Psoas muscle (tissue), 8 donors: ENCODE data around the gene MCTP2. TPM values are rescaled to one million over a fixed set of nuclear protein-coding genes. Genes with fewer than 3 reads are reported as not detected.

ENCODE experiments used
- ATAC-seq, 4 donors: fragments of 200-7000 bp; cut with Tn5 transposase; one replicate each; pipeline ENCODE4 v1.9.1; 2020; ENCODE audit warnings: moderate library complexity in 3 of 4, mild to moderate bottlenecking in 2 of 4
- DNase-seq, 2 donors: peaks; one replicate each; pipeline ENCODE4 v3.0.0-alpha.2; 2020
- H3K27ac ChIP-seq: fragments of 200-600 bp; one replicate; pipeline ENCODE4 v1.8.0; 2022
- H3K27me3 ChIP-seq, 3 donors: fragments of 200-600 bp in 1 of 3; one replicate each; pipeline versions ENCODE4 v1.6.1 to v1.8.0; 2013 to 2022; ENCODE audit warnings: low read length in 2 of 3, mild to moderate bottlenecking in 2 of 3, moderate library complexity in 1 of 3; ENCODE audit not compliant: insufficient read depth in 3 of 3
- H3K36me3 ChIP-seq, 2 donors: fragments of 200-600 bp in 1 of 2; one replicate each; pipeline versions ENCODE4 v1.6.1 to v1.8.0; 2013 to 2022; ENCODE audit warnings: low read depth in 1 of 2, mild to moderate bottlenecking in 1 of 2, moderate library complexity in 1 of 2; ENCODE audit not compliant: insufficient read depth in 1 of 2
- H3K4me1 ChIP-seq: fragments of 200-600 bp; one replicate; pipeline ENCODE4 v1.8.0; 2022
- H3K4me3 ChIP-seq: fragments of 200-600 bp; one replicate; pipeline ENCODE4 v1.8.0; 2022; ENCODE audit warnings: mild to moderate bottlenecking
- H3K9me3 ChIP-seq: fragments of 200-600 bp; one replicate; pipeline ENCODE4 v1.8.0; 2022
- WGBS, 3 donors: extraction: QIAGEN DNeasy Blood & Tissue Kit; methylation state at CpG; one replicate each; pipeline versions ENCODE4 v1.1.6 to v1.1.7; 2013; 5-methylcytosine and 5-hydroxymethylcytosine counted together
- intact Hi-C, 2 donors: fragments of 100-400 bp; cut with DNase I; formaldehyde crosslinking; loops; one replicate each; pipeline versions ENCODE4 v1.11.0 to v1.14.2; 2022
- polyA plus RNA-seq, 3 donors: library from polyadenylated mRNA; stranded (reverse); fragments of 200-250 nt; gene quantifications; one replicate each; pipeline ENCODE4 v1.2.3, GENCODE V29; 2013
- total RNA-seq, 4 donors: library from RNA; stranded (reverse); fragmentation: NEBNext Ultra II Directional in 2 of 4; extraction: Animal tissue kit (Norgen Biotek cat#: 25700) in 2 of 4; gene quantifications; one replicate each; pipeline versions ENCODE4 v1.2.1 to v1.2.4, GENCODE V29; 2021 to 2023
- TF ChIP-seq, protein P1 (sequence below): fragments of 200-600 bp; IDR thresholded peaks from one replicate; pipeline ENCODE4 v1.8.0; 2022; ENCODE audit warnings: antibody characterized with exemption
- donor health status: healthy with polysubstance abuse.
- donor health status: DM: no; HTN: no; CAD: no; lungs with moderate emphysema.
- donor health status: Bipolar disorder and iron deficiency.
- donor health status: healthy.
- donor health status: DM: yes; HTN: yes; CAD: no.
- donor health status: DM: no; HTN: no; CAD: no.
- donor health status: DM: no; HTN: no; CAD: no.
- donor health status: DM: yes; HTN: yes; CAD: no.

MCTP2 gene
- total and polyA plus RNA-seq, 7 donors = 0.01 to 1.1 (median 0.33) TPM; not detected in 1

DNA sequence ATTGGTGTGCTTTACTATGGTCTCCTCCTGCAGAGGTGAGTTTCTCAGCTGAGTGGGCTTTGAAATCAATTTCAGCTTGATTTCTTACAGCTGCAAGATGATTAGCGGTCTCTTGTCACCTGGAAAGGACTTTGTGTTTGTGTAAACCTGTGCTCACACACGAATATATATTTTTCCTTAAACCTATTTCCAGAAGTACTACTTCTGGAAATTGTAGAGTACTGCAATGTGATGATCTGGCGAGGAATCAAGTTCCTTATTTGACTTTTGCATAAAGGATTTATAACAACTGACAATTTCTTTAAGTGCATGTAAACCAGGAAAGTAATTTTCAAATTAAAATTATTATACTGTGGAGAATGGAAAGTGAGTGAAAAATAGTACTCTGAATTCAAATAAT is 2.1 kb downstream of the MCTP2 start:
- no peaks in the 10 kb centered on the region for H3K36me3 ChIP-seq
- no peak overlapping the region for H3K27ac ChIP-seq
- ATAC-seq (no peak), DNase-seq (no peak)
- no peaks in the 10 kb centered on the region for H3K9me3 ChIP-seq
- WGBS, 3 donors = 74 to 78% (median 77%) methylated on average over 3 of the region's 3 CpGs
- peaks cover 0 to 29% (median 6%) of the 10 kb centered on the region in 3 donors for H3K27me3 ChIP-seq
- H3K4me3 ChIP-seq = no peak overlapping the region
- H3K4me1 ChIP-seq = no peaks in the 10 kb centered on the region
- intact Hi-C loops = no loop called here
- TF ChIP-seq, protein P1, sequence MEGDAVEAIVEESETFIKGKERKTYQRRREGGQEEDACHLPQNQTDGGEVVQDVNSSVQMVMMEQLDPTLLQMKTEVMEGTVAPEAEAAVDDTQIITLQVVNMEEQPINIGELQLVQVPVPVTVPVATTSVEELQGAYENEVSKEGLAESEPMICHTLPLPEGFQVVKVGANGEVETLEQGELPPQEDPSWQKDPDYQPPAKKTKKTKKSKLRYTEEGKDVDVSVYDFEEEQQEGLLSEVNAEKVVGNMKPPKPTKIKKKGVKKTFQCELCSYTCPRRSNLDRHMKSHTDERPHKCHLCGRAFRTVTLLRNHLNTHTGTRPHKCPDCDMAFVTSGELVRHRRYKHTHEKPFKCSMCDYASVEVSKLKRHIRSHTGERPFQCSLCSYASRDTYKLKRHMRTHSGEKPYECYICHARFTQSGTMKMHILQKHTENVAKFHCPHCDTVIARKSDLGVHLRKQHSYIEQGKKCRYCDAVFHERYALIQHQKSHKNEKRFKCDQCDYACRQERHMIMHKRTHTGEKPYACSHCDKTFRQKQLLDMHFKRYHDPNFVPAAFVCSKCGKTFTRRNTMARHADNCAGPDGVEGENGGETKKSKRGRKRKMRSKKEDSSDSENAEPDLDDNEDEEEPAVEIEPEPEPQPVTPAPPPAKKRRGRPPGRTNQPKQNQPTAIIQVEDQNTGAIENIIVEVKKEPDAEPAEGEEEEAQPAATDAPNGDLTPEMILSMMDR = no peak

DNA sequence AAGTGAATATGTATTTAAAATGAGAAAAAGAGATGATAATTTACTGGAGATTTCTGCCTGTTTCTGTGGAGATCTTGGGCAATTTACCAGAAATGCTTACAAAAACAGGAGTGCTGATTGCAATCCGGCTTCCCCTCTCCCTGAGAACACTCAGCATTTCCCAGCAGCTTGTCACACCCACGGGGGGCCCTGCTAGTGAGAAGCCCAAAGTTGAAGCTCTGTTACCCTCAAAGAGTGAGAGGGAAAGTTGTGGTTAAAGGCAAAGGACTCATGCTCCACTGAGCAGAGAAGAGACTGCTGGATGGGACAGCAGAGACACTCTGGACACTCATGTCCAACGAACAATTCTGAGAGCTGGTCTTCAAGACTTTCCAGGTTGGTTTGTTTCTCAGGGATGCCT is 2.9 kb downstream of the MCTP2 start:
- peaks cover 0 to 29% (median 6%) of the 10 kb centered on the region in 3 donors for H3K27me3 ChIP-seq
- intact Hi-C loops = no loop called here
- no peaks in the 10 kb centered on the region for H3K36me3 ChIP-seq
- no peak overlapping the region for H3K4me3 ChIP-seq
- TF ChIP-seq, protein P1 = no peak
- WGBS, 3 donors = 38 to 46% (median 39%) methylated on average over 3 of the region's 3 CpGs
- no peak overlapping the region for H3K27ac ChIP-seq
- no peaks in the 10 kb centered on the region for H3K4me1 ChIP-seq
- ATAC-seq (no peak), DNase-seq (no peak)
- H3K9me3 ChIP-seq = no peaks in the 10 kb centered on the region

DNA sequence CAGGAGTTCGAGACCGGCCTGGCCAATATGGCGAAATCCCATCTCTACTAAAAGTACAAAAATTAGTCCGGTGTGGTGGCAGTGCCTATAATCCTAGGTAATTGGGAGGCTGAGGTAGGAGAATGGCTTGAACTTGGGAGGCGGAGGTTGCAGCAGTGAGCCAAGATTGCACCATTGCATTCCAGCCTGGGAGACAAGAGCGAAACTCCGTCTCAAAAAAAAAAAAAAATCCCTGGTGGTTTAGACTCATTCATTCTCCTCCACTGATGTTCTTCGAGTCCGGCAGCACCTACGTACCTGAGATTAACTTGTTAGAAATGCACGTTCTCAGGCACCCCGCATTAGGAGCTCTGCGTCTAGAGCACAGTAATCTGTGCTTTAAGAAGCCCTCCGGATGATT is 3.7 kb downstream of the MCTP2 start:
- no peak for ATAC-seq
- TF ChIP-seq, protein P1 = no peak
- Histone ChIP-seq H3K9me3 (no peaks in the 10 kb centered on the region), H3K4me1 (no peaks in the 10 kb centered on the region), H3K27ac (no peak overlapping the region), H3K4me3 (no peak overlapping the region), H3K27me3 (peaks cover 0 to 22% (median 2%) of the 10 kb centered on the region in 3 donors), H3K36me3 (no peaks in the 10 kb centered on the region)
- WGBS, 3 donors = 94 to 96% (median 95%) methylated on average over 14 of the region's 14 CpGs
- DNase-seq = no peak
- intact Hi-C loops = no loop called here

DNA sequence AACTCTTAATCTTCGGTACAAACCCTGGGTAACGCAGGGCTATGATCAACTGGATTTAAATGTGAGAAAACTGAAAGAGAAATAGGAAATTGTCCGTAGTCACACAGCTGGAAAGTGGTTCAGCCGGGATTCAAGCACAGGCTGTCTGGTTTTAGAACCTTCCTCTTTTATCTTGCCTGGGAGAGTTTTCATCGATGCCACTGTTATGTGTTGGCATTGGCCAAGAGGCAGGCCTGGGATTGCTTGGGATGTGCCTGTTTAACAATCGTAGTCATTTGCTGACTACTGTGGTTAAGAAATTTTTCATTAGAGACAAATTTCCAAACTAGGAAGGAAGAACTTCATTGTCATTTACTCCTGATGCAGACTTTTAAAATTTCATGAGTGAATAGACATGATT is 4.3 kb downstream of the MCTP2 start:
- Histone ChIP-seq H3K9me3 (no peaks in the 10 kb centered on the region), H3K27me3 (peaks cover 0 to 16% (median 2%) of the 10 kb centered on the region in 3 donors), H3K36me3 (no peaks in the 10 kb centered on the region), H3K4me1 (no peaks in the 10 kb centered on the region), H3K27ac (no peak overlapping the region), H3K4me3 (no peak overlapping the region)
- intact Hi-C loops = no loop called here
- WGBS, 3 donors = 77 to 90% (median 83%) methylated on average over 6 of the region's 6 CpGs
- ATAC-seq (no peak), DNase-seq (no peak)
- TF ChIP-seq, protein P1 = no peak

DNA sequence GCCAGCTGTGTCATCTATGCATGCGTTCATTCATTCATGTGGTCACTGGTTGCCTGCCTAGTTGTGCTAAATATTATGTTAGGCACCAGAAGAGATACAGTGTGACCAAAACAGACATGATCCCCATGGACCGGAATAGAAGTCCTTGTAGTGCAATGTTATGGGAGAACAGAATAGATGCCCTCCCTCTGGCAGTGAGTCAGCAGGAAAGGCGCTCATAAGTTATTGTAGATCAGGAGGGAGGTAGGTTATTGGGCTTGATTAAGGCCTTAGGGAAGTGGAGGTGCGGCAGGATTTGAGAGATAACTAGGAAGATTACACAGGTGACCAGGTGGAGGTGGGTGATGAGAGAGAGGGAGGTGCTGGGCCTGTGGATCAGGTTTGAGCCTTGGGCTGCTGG is 5.2 kb downstream of the MCTP2 start:
- DNase-seq (no peak), ATAC-seq (no peak)
- H3K27ac ChIP-seq = no peak overlapping the region
- no peaks in the 10 kb centered on the region for H3K36me3 ChIP-seq
- no peaks in the 10 kb centered on the region for H3K4me1 ChIP-seq
- H3K4me3 ChIP-seq = no peak overlapping the region
- TF ChIP-seq, protein P1 = no peak
- H3K9me3 ChIP-seq = no peaks in the 10 kb centered on the region
- intact Hi-C loops = no loop called here
- peaks cover 0 to 6% (median 1%) of the 10 kb centered on the region in 3 donors for H3K27me3 ChIP-seq
- WGBS, 3 donors = 92 to 96% (median 94%) methylated on average over 4 of the region's 4 CpGs
